ENCODE results near the gene CAMTA2. TPM values are rescaled to one million over a fixed set of nuclear protein-coding genes. Genes with fewer than 3 reads are reported as not detected.

The CAMTA2 gene
- polyA plus RNA-seq, 3 donors: 7.1 to 88.9 (median 7.6) TPM

GRCh38 chr17:4951486-4951885 is 36.0 kb downstream of the CAMTA2 start:
- no peak overlapping the region for H3K4me3 ChIP-seq (replicated peaks in 1 of 3; ENCODE audit: low read depth in 2 of 3, low read length in 3 of 3)
- no peak overlapping the region for H3K9ac ChIP-seq (ENCODE audit: insufficient read depth, low read length, poor library complexity, severe bottlenecking)
- H3K27ac ChIP-seq (ENCODE audit: low read depth in 1 of 2, low read length in 2 of 2): no peak overlapping the region

GRCh38 chr17:4950746-4951204 is 36.7 kb downstream of the CAMTA2 start, which contains the start of gene ENO3:
Gene ENO3, plus strand, starts transcription at chr17:4951119. Its CDS starts 711 bp downstream, at chr17:4951830.
- H3K9me3 ChIP-seq (replicated peaks in 1 of 2; ENCODE audit: control insufficient read depth in 1 of 2, insufficient read depth in 1 of 2, low read length in 2 of 2): no peaks in the 10 kb centered on the region
- no peak for DNase-seq
- peaks cover 25 to 42% of the 10 kb centered on the region in 2 donors for H3K4me1 ChIP-seq (ENCODE audit: control insufficient read depth in 1 of 2, insufficient read depth in 2 of 2, low read length in 2 of 2)
- peaks cover 11% of the 10 kb centered on the region in 2 donors for H3K36me3 ChIP-seq (replicated peaks in 1 of 2; ENCODE audit: control insufficient read depth in 1 of 2, insufficient read depth in 2 of 2, low read length in 2 of 2)
- H2AFZ ChIP-seq (ENCODE audit: insufficient read depth, low read depth, low read length, poor library complexity, severe bottlenecking): peak within 1 kb of the TSS; percentile 70
- H3K79me2 ChIP-seq (ENCODE audit: insufficient read depth, low read length): peaks cover 34% of the 10 kb centered on the region
- no peaks in the 10 kb centered on the region for H3K27me3 ChIP-seq (ENCODE audit: control insufficient read depth in 2 of 2, insufficient read depth in 2 of 2, low read length in 2 of 2)
- Mint-ChIP-seq H3K4me1 (peaks cover 27% of the 10 kb centered on the region), H3K27me3 (ENCODE audit: low read depth in 3 of 3) (peaks cover 2 to 8% (median 3%) of the 10 kb centered on the region in 3 donors), H3K9me3 (no peaks in the 10 kb centered on the region), H3K27ac (peak within 1 kb of the TSS; percentile 89 to 98 (median 93)), H3K4me3 (peak within 1 kb of the TSS; percentile 80 to 88), H3K36me3 (peaks cover 10 to 16% of the 10 kb centered on the region in 2 donors)
- H3K27ac ChIP-seq (ENCODE audit: low read depth in 1 of 2, low read length in 2 of 2): peak within 1 kb of the TSS; percentile 94
- H3K4me3 ChIP-seq (replicated peaks in 1 of 3; ENCODE audit: low read depth in 2 of 3, low read length in 3 of 3): peak within 1 kb of the TSS; percentile 21 to 94 (median 56)
- peak within 1 kb of the TSS; percentile 98 for H3K4me2 ChIP-seq (replicated peaks; ENCODE audit: extremely low read depth, low read length, poor library complexity, severe bottlenecking)
- peak within 1 kb of the TSS; percentile 80 for H3K9ac ChIP-seq (ENCODE audit: insufficient read depth, low read length, poor library complexity, severe bottlenecking)
- intact Hi-C loops (cut with micrococcal nuclease): loop anchor here in 1 of 2 donors (5.0 kb wide), 1 partner anchor 37 kb away; the partner anchor contains the start of gene CAMTA2
- peaks cover 26% of the 10 kb centered on the region for H4K20me1 ChIP-seq (ENCODE audit: insufficient read depth, low read length)
- TF ChIP-seq CTCF (IDR thresholded peaks at IDR 0.05): no peak
- 60% methylated on average over 3 of the region's 7 CpGs for WGBS (ENCODE audit: insufficient coverage)

More at GRCh38 chr17:4951486-4951885, 36.0 kb downstream of the CAMTA2 start:
- no peak for DNase-seq
- peaks cover 2 to 8% (median 3%) of the 10 kb centered on the region in 3 donors for H3K27me3 Mint-ChIP-seq (ENCODE audit: low read depth in 3 of 3)
- H3K4me2 ChIP-seq (replicated peaks; ENCODE audit: extremely low read depth, low read length, poor library complexity, severe bottlenecking): no peak overlapping the region
- no peak overlapping the region for H2AFZ ChIP-seq (ENCODE audit: insufficient read depth, low read depth, low read length, poor library complexity, severe bottlenecking)
- intact Hi-C loops (cut with micrococcal nuclease): loop anchor here in 1 of 2 donors (5.0 kb wide), 1 partner anchor 36 kb away; the partner anchor contains the start of gene CAMTA2
- H3K9me3 Mint-ChIP-seq: no peaks in the 10 kb centered on the region
- peaks cover 22% of the 10 kb centered on the region for H3K4me1 Mint-ChIP-seq
- H3K4me1 ChIP-seq (ENCODE audit: control insufficient read depth in 1 of 2, insufficient read depth in 2 of 2, low read length in 2 of 2): peaks cover 18 to 35% of the 10 kb centered on the region in 2 donors
- H4K20me1 ChIP-seq (ENCODE audit: insufficient read depth, low read length): peaks cover 19% of the 10 kb centered on the region
- peak overlapping the region in 4 of 7 donors; percentile 61 to 98 (median 94) for H3K27ac Mint-ChIP-seq
- peaks cover 4 to 10% of the 10 kb centered on the region in 2 donors for H3K36me3 Mint-ChIP-seq
- TF ChIP-seq CTCF (IDR thresholded peaks at IDR 0.05): no peak
- no peak overlapping the region for H3K4me3 Mint-ChIP-seq
- H3K36me3 ChIP-seq (replicated peaks in 1 of 2; ENCODE audit: control insufficient read depth in 1 of 2, insufficient read depth in 2 of 2, low read length in 2 of 2): peaks cover 4% of the 10 kb centered on the region in 2 donors
- H3K27me3 ChIP-seq (ENCODE audit: control insufficient read depth in 2 of 2, insufficient read depth in 2 of 2, low read length in 2 of 2): no peaks in the 10 kb centered on the region
- H3K79me2 ChIP-seq (ENCODE audit: insufficient read depth, low read length): peaks cover 27% of the 10 kb centered on the region
- H3K9me3 ChIP-seq (replicated peaks in 1 of 2; ENCODE audit: control insufficient read depth in 1 of 2, insufficient read depth in 1 of 2, low read length in 2 of 2): no peaks in the 10 kb centered on the region
- WGBS (ENCODE audit: insufficient coverage): 92% methylated on average over 2 of the region's 3 CpGs
